GM12891 (cell line): ENCODE results near the gene MNX1.

ENCODE experiments used
- DNase-seq: peaks from one replicate; pipeline ENCODE4 v3.0.0; 2011; ENCODE audit warnings: low spot score; ENCODE audit not compliant: insufficient read length
- FAIRE-seq: peaks from 2 replicates; lab custom pipeline; 2011; peaks lifted over from hg19 to GRCh38; lab: Jason Lieb, UNC
- PAX5 ChIP-seq: IDR thresholded peaks from 2 replicates; pipeline ENCODE4 v1.6.1; 2011; ENCODE audit warnings: low read length, moderate library complexity, mild to moderate bottlenecking; ENCODE audit not compliant: insufficient read depth, severe bottlenecking
- POLR2A ChIP-seq: IDR thresholded peaks from 2 replicates; pipeline ENCODE4 v1.6.1; 2011; ENCODE audit warnings: low read depth, low read length, control low read depth
- POLR2AphosphoS5 ChIP-seq: IDR thresholded peaks from 2 replicates; pipeline ENCODE4 v1.6.1; 2011; ENCODE audit warnings: low read depth, low read length, control low read depth
- POU2F2 ChIP-seq: IDR thresholded peaks from 2 replicates; pipeline ENCODE4 v1.6.1; 2011; ENCODE audit warnings: low read depth, mild to moderate bottlenecking, control low read depth, low read length, moderate library complexity
- SPI1 ChIP-seq: IDR thresholded peaks from 2 replicates; pipeline ENCODE4 v1.6.1; 2011; ENCODE audit warnings: low read depth, low read length, control low read depth
- TAF1 ChIP-seq: IDR thresholded peaks from 2 replicates; pipeline ENCODE4 v1.6.1; 2011; ENCODE audit warnings: low read depth, low read length, control low read depth

Gene MNX1

DNA sequence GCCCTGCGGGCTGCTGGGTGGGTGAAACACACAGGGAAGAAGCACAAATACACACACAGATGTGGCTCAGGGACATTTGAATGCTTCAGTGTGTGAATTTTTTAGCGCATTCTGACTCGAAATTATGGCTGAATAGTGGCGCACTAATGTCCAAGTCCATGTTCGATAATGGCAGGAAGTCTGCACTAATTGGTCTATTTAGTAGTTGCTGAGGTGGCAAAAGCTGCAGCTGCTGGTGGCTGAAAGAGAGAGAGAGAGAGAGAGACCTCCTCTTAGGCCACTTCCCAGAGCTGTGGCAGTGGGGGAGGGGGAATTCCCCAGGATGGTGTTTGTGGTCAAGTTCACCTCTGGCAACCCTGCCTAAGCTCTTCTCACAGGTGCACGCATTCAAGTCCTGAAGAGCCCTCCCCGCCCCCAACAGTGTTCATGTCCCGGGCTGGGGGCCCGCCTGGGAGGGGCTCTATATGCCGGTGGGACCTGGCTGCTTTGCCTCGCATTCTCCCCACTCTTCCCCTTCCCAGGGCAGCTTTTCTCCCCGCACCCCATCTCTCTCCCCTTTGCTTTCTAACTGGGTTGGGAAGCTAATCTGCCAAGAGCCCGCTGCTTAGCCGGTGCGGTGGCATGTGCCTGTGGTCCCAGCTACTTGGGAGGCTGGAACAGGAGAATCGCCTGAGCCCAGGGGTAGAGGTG, 6.0 kb upstream of the MNX1 start:
- DNase-seq (no peak), FAIRE-seq (peak; percentile 86)
- TF ChIP-seq POLR2AphosphoS5 (no peak), PAX5 (no peak), POU2F2 (peak; percentile 61; the same call in 1 of the 2 replicates), SPI1 (0 out of 2 replicates have a peak, but pooled peaks have one; percentile 13), TAF1 (no peak)

DNA sequence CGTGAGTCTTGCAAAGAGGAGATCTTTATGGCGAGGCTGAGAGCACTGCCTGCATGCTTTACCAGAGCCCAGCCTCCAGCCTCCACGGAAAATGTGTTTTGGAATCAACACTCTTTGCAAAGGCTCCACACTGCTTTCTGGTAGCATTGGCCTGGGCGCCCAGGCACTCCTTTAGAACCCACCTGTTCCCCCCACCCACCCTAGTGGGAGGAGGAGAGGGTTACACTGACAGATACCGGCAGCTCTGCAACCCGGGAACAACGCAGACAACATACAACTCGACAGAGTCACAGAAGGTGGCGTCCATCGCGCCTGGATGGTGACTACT, 5.5 kb upstream of the MNX1 start:
- FAIRE-seq (peak; percentile 20), DNase-seq (no peak)
- no peak for TF ChIP-seq SPI1
- no peak for TF ChIP-seq POLR2A
- no peak for TF ChIP-seq POLR2AphosphoS5
- TF ChIP-seq POU2F2, result no peak
- no peak for TF ChIP-seq PAX5
- no peak for TF ChIP-seq TAF1

DNA sequence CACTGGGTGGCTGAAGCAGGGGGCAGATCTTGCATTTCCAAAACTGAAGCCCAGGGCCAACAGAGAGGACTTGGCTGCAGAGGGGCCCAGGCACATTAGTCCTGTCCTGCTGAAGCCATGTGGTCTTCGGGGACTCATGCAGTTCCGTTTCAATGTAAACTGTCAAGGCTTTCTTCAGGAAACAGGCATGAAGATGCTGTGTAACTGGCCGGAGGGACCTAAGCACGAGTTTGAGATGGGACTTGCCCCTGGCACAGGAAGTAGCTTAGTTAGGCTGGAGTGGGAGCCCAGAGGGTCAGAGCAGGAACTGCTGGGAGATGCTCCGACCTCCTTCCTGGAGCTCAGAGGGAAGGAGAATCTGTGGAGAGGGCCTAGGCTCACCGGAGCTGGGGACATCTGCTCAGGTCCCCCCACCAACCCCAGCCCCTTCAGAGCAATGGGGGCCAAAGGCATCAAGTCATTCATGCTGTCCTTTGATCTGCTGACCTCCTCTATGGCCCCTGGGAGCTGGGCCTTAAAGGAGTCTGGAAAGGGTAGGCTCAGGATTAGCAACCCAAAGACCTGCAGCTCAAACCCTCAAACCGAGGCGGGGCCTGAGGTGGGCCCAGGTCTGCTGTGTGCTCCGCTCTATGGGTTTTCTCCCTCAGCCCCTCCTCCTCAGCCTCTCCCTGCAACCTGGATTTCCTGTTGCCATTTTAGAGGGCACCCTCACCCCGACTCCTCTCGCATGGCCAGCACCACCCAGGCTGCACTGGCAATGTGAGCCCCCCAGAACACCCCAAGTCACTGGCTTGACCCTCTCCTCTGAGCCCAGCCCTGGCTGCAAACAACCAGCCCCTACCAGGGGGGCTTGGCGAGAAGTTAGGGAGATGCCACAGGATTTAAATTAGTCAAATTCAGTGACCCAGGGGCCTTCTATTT, 4.4 kb upstream of the MNX1 start:
- no peak for DNase-seq
- peak; percentile 31 for FAIRE-seq
- TF ChIP-seq SPI1, result no peak
- TF ChIP-seq PAX5, result no peak
- no peak for TF ChIP-seq POLR2AphosphoS5

DNA sequence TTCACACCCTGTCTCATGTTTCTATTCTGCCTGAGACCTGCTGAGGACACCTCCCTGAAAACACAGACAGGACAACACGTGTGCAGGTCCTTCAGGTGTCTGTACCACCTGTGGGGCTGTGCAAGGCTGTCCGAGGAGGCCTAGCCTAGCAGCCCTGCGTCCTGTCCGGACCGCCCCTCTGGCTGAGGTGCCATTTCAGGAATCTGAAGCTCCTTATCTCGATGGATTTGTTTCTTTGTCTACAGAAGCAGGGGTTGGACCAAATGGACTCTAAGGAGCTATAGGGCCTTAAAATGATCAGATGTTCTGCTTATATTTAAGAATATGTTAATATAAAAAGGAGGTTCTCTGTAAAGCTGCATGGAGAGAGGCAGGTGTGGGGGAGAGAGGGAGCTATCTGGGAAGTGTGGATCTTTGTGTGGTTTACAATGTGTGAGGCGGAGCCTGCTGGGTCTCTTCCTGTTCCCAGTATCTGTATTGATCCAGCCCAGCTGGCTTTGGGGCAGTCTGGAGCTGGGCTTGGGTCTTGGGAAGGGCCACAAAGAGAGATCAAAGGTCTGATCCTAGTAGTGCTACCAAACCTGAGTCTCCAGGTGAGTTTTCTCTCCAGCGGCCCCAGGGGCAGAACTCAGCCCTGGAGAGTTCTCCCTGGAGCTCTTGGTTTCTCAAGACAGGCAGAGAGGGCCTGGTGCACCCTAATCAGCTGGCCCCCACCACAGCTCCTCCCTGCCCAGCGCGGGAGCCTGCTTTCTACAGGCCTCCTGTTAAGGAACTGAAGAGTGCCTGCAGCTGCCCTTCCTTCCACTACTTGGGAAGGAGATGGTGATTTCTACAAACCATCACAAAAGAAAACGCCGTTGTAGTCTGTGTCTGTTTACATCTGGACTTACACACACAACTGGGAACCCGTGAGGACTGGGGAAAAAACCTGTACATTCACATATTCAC, 3.4 kb upstream of the MNX1 start:
- DNase-seq (no peak), FAIRE-seq (no peak)
- TF ChIP-seq POU2F2 (no peak), PAX5 (no peak), POLR2AphosphoS5 (no peak), POLR2A (no peak), TAF1 (no peak), SPI1 (no peak)

DNA sequence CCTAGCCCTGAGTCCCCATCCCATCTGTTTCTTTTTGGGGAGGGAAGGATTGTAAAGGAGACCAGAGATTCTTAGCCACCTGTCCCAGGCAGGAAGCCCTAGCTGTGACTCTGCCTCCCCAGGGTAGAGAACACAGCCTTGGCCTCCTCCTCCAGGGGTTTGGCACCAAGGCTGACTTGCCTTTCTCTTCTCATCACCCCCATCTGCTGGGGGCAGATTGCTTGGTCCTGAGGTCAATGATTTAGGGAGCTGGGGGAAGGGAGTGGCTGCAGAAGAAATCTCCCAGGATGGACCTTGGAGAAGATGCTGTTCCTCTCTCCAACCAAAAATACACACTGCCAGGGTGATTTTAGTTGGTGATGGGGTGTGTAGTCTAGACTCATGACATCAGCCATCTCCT, 2.6 kb upstream of the MNX1 start:
- FAIRE-seq (no peak), DNase-seq (no peak)
- TF ChIP-seq TAF1, result no peak
- no peak for TF ChIP-seq POLR2AphosphoS5
- no peak for TF ChIP-seq POLR2A
- TF ChIP-seq POU2F2, result no peak
- no peak for TF ChIP-seq PAX5
- TF ChIP-seq SPI1, result no peak

DNA sequence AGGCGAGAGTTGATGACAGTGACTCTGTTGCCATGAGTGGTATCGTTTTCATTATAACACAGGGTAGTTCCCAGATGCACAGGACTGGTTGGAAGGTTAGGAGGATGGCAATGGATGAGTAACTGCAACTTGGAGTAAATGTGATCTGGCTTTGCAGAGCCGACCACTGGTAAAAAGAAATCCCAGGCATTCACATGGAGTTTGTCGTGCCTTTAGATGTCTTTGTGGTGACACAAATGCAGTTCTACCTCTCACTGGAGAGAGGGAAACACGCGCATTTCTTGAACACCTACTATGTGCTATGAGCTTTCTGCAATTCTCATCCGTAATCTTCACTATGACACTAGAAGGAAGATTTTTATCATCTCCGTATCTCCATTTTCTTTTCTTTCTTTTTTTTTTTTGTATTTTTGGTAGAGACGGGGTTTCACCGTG, 1.7 kb upstream of the MNX1 start:
- FAIRE-seq (peak; percentile 84), DNase-seq (no peak)
- TF ChIP-seq POU2F2, result no peak

DNA sequence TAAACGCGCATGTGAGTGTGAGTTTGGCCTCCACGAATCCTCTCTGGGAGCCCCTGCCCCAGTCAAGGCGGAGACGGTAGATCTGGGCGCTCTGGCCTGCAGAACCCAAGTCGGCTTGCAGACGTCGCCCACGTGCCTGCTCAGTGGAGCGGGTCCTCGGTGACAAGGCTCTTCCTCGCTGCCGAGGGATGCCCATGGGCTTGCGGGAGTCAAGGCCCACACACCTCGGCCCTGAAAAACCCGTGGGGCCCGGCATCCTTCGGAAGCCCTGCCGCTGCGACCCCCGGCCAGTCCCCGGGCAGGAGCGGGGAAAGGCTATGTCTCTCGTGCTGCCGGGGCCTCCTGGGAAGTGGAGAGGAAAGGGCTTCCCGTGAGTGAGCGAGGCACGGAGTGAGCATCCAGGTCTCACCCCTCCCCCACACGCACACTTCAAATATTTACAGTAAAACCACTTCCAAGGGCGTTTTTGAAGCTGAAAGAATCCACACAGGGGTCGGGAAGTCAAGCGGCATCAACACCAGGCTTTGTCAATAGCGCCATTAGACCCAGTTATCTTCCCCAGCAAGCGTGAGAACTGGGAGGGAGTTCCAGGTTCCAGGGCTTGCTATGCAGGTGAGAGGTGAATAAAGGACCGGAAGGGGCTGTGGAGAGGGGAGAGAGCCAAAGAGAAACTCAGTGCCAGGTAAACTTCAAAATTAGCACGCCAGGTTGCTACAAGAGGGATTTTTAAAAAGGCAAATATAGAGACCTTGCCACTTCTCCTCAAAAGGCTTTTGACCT, 1.1 kb upstream of the MNX1 start:
- no peak for DNase-seq
- TF ChIP-seq POU2F2 (no peak), PAX5 (no peak), SPI1 (no peak), POLR2A (no peak), TAF1 (no peak), POLR2AphosphoS5 (no peak)
- FAIRE-seq, result peak; percentile 58

DNA sequence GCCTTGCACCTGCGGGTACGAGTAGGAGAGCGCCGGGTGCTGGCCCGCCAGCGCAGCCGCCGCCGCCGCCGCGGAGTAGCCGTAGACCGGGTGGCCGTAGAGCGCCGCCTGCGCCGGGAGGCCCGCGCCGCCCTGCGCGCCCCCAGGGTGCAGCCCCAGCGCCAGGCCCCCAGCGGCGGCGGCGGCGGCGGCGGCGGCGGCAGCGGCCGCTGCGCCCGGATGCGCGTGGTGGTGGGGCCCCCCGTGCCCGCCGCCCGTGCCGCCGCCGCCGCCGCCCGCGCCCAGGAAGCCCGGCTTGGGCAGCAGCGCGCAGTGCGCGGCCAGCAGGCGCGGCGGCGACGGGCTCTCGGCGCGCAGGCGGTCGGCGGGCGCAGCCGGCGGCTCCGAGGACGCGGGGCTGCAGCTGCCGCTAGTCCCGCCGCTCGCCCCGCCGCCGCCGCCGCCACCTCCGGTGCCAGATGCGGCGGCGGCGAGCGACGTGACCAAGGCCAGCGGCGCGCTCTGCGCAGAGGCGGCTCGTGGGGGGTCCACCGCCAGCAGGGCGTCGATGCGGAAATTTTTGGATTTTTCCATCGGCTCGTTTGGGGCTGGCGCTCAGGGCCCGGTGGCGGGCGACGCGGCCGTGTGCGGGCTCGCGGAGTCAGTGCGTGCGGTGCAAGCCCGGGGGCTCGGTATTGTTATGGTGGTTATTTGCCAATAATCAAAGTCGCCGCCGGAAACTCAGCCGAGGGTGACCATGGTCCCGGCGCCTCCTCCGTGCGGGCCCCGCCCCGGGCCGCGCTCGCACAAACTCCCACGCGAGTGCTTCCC, 480 bp downstream of the MNX1 start:
- DNase-seq (no peak), FAIRE-seq (no peak)
- TF ChIP-seq POLR2AphosphoS5 (no peak), TAF1 (no peak), PAX5 (peak; percentile 69)
